22Rv1 (cell line): ENCODE measurements around the gene LIG3.

Source experiments
- CTCF ChIP-seq: fragments of 450-650 bp; IDR thresholded peaks from 2 replicates; pipeline ENCODE4 v1.5.1; 2017; ENCODE audit warnings: mild to moderate bottlenecking
- ZFX ChIP-seq: fragments of 450-650 bp; IDR thresholded peaks from 2 replicates; pipeline ENCODE4 v1.6.1; 2017; ENCODE audit warnings: antibody characterized with exemption, borderline replicate concordance

GRCh38 chr17:34993031-34993430 lies 12.7 kb downstream of the LIG3 start:
- TF ChIP-seq CTCF: no peak
- no peak for TF ChIP-seq ZFX
